Fibroblast of lung (primary cell): ENCODE measurements around the gene ROBO4. TPM values are rescaled to one million over a fixed set of nuclear protein-coding genes. Genes with fewer than 3 reads are reported as not detected.

Source experiments
- DNase-seq, 2 donors: peaks; one replicate each; pipeline versions ENCODE4 v3.0.0 to v3.0.0-alpha.2; 2010; ENCODE audit warnings: low read depth in 2 of 2
- H2AFZ ChIP-seq: 2 replicates; pipeline ENCODE4 v1.5.1; 2012; ENCODE audit warnings: low read length, control low read depth, inconsistent platforms
- H3K27ac ChIP-seq: 2 replicates; pipeline ENCODE4 v1.5.1; 2011; ENCODE audit warnings: low read length, control low read depth; ENCODE audit not compliant: insufficient read depth
- H3K27me3 ChIP-seq: 2 replicates; pipeline ENCODE4 v1.5.1; 2011; ENCODE audit warnings: mild to moderate bottlenecking, low read length; ENCODE audit not compliant: control insufficient read depth, insufficient read depth
- H3K36me3 ChIP-seq: 2 replicates; pipeline ENCODE4 v1.5.1; 2011; ENCODE audit warnings: low read length; ENCODE audit not compliant: control insufficient read depth, insufficient read depth
- H3K4me1 ChIP-seq: 2 replicates; pipeline ENCODE4 v1.5.1; 2011; ENCODE audit warnings: low read length; ENCODE audit not compliant: control insufficient read depth, insufficient read depth; ENCODE audit errors: extremely low read depth
- H3K4me2 ChIP-seq: 2 replicates; pipeline ENCODE4 v1.5.1; 2011; ENCODE audit warnings: low read length, control low read depth; ENCODE audit not compliant: insufficient read depth; ENCODE audit errors: extremely low read depth
- H3K4me3 ChIP-seq, 4 experiments: fragments of 200-600 bp in 1 of 4; sonication (generic) in 1 of 4; replicated peaks in 1 of 4; 2 replicates each; pipeline ENCODE4 v1.5.1; 2011 to 2016; ENCODE audit warnings: low read length in 4 of 4, low read depth in 3 of 4, mild to moderate bottlenecking in 3 of 4, control low read depth in 2 of 4, inconsistent platforms in 1 of 4, mixed read lengths in 1 of 4; ENCODE audit not compliant: insufficient read depth in 1 of 4; ENCODE audit errors: control extremely low read depth in 1 of 4
- H3K79me2 ChIP-seq: 2 replicates; pipeline ENCODE4 v1.5.1; 2012; ENCODE audit warnings: mild to moderate bottlenecking, low read length, inconsistent platforms; ENCODE audit not compliant: control insufficient read depth, insufficient read depth
- H3K9ac ChIP-seq: 2 replicates; pipeline ENCODE4 v1.5.1; 2011; ENCODE audit warnings: mild to moderate bottlenecking, low read length, control low read depth; ENCODE audit not compliant: insufficient read depth
- H3K9me3 ChIP-seq: 2 replicates; pipeline ENCODE4 v1.5.1; 2012; ENCODE audit warnings: low read depth, low read length; ENCODE audit not compliant: control insufficient read depth, insufficient read depth
- H4K20me1 ChIP-seq: 2 replicates; pipeline ENCODE4 v1.5.1; 2011; ENCODE audit warnings: low read length; ENCODE audit not compliant: control insufficient read depth, insufficient read depth; ENCODE audit errors: extremely low read depth
- CTCF ChIP-seq, 2 donors: IDR thresholded peaks in 1 of 2; conservative IDR thresholded peaks in 1 of 2; 1 replicate in 1 of 2; 2 replicates in 1 of 2; pipeline ENCODE4 v1.5.1; 2011 to 2012; ENCODE audit warnings: low read length in 2 of 2, control low read depth in 1 of 2, inconsistent platforms in 1 of 2, low read depth in 1 of 2, mild to moderate bottlenecking in 1 of 2
- EZH2 ChIP-seq: IDR thresholded peaks from 2 replicates; pipeline ENCODE4 v1.5.1; 2012; ENCODE audit warnings: low read length, control low read depth, mild to moderate bottlenecking; ENCODE audit errors: missing control alignments
- polyA plus RNA-seq, 2 donors: library from polyadenylated mRNA; depleted of rRNA in 1 of 2; stranded (reverse) in 1 of 2; unstranded in 1 of 2; fragments of >200 nt; gene quantifications; 2 replicates each; pipeline ENCODE4 v1.2.1, GENCODE V29; 2011 to 2012; ENCODE audit warnings: missing spikeins in 1 of 2
- total RNA-seq: library from RNA; depleted of rRNA; stranded (reverse); fragments of >200 nt; gene quantifications from 2 replicates; pipeline ENCODE4 v1.2.1, GENCODE V29; 2014

Gene ROBO4
- total and polyA plus RNA-seq, 2 donors (not counting 1 experiment from before 2014, with no cell fraction given): 0.45 to 0.66 TPM

- Histone ChIP-seq H3K79me2 (no peaks in the 10 kb centered on the region), H3K4me1 (peaks cover 18% of the 10 kb centered on the region), H3K36me3 (no peaks in the 10 kb centered on the region), H3K9ac (no peak overlapping the region), H3K27ac (no peak overlapping the region), H2AFZ (no peak overlapping the region), H3K9me3 (no peaks in the 10 kb centered on the region), H3K4me2 (no peak overlapping the region), H3K27me3 (no peaks in the 10 kb centered on the region), H3K4me3 (no peak overlapping the region), H4K20me1 (no peaks in the 10 kb centered on the region)
- no peak for DNase-seq
- TF ChIP-seq EZH2 (no peak), CTCF (conservative IDR thresholded peaks at IDR 0.05 in 1 of 2, IDR thresholded peaks at IDR 0.05 in 1 of 2; ENCODE audit: low read depth in 1 of 2, low read length in 2 of 2) (no peak)
Observed at GRCh38 chr11:124920356-124920755, 22.7 kb upstream of the ROBO4 start.

GRCh38 chr11:124919898-124920297 lies 22.2 kb upstream of the ROBO4 start:
- no peak overlapping the region for H2AFZ ChIP-seq
- H3K36me3 ChIP-seq: no peaks in the 10 kb centered on the region
- H3K4me3 ChIP-seq: no peak overlapping the region
- H3K27me3 ChIP-seq: no peaks in the 10 kb centered on the region
- no peaks in the 10 kb centered on the region for H4K20me1 ChIP-seq
- no peak overlapping the region for H3K4me2 ChIP-seq
- no peaks in the 10 kb centered on the region for H3K9me3 ChIP-seq
- no peaks in the 10 kb centered on the region for H3K79me2 ChIP-seq
- no peak overlapping the region for H3K9ac ChIP-seq
- TF ChIP-seq EZH2: no peak
- TF ChIP-seq CTCF (conservative IDR thresholded peaks at IDR 0.05 in 1 of 2, IDR thresholded peaks at IDR 0.05 in 1 of 2; ENCODE audit: low read depth in 1 of 2, low read length in 2 of 2): no peak
- no peak overlapping the region for H3K27ac ChIP-seq
- no peak for DNase-seq
- peaks cover 18% of the 10 kb centered on the region for H3K4me1 ChIP-seq

- DNase-seq: no peak
- Histone ChIP-seq H3K4me1 (peaks cover 18% of the 10 kb centered on the region), H3K4me2 (no peak within 1 kb of the TSS), H3K9me3 (no peaks in the 10 kb centered on the region), H3K36me3 (no peaks in the 10 kb centered on the region), H3K9ac (no peak within 1 kb of the TSS), H3K4me3 (no peak within 1 kb of the TSS), H3K27ac (no peak within 1 kb of the TSS), H2AFZ (no peak within 1 kb of the TSS), H3K79me2 (no peaks in the 10 kb centered on the region), H4K20me1 (no peaks in the 10 kb centered on the region), H3K27me3 (no peaks in the 10 kb centered on the region)
- no peak for TF ChIP-seq EZH2
- no peak for TF ChIP-seq CTCF (conservative IDR thresholded peaks at IDR 0.05 in 1 of 2, IDR thresholded peaks at IDR 0.05 in 1 of 2; ENCODE audit: low read depth in 1 of 2, low read length in 2 of 2)
Observed at GRCh38 chr11:124918950-124919349, 21.3 kb upstream of the ROBO4 start, which contains the start of gene HEPN1. Gene HEPN1, plus strand, starts transcription at chr11:124919250.
